Keratinocyte (primary cell): ENCODE results near the gene RHBDF1. TPM values are rescaled to one million over a fixed set of nuclear protein-coding genes. Genes with fewer than 3 reads are reported as not detected.

Experiments
- DNase-seq: peaks from one replicate; pipeline ENCODE4 v3.0.0-alpha.2; 2011; ENCODE audit warnings: low read depth, missing footprints, low spot score
- FAIRE-seq: peaks from 2 replicates; lab custom pipeline; 2011; peaks lifted over from hg19 to GRCh38; lab: Jason Lieb, UNC
- H2AFZ ChIP-seq: 2 replicates; pipeline ENCODE4 v1.6.0; 2012; ENCODE audit warnings: low read length, control low read depth, inconsistent platforms; ENCODE audit not compliant: control insufficient read depth
- H3K27ac ChIP-seq: 2 replicates; pipeline ENCODE4 v1.5.1; 2011; ENCODE audit warnings: low read length; ENCODE audit not compliant: control insufficient read depth, insufficient read depth
- H3K27me3 ChIP-seq: 3 replicates; pipeline ENCODE4 v1.6.0; 2011; ENCODE audit warnings: low read length; ENCODE audit not compliant: control insufficient read depth, insufficient read depth; ENCODE audit errors: extremely low read depth
- H3K36me3 ChIP-seq, 2 experiments: 2 replicates in 1 of 2; 3 replicates in 1 of 2; pipeline ENCODE4 v1.5.1; 2011; ENCODE audit warnings: low read length in 2 of 2, mild to moderate bottlenecking in 1 of 2; ENCODE audit not compliant: control insufficient read depth in 2 of 2, insufficient read depth in 2 of 2; ENCODE audit errors: extremely low read depth in 1 of 2
- H3K4me1 ChIP-seq: 3 replicates; pipeline ENCODE4 v1.5.1; 2011; ENCODE audit warnings: low read length; ENCODE audit not compliant: control insufficient read depth, insufficient read depth; ENCODE audit errors: extremely low read depth
- H3K4me2 ChIP-seq: 3 replicates; pipeline ENCODE4 v1.6.0; 2011; ENCODE audit warnings: low read depth, low read length; ENCODE audit not compliant: control insufficient read depth, insufficient read depth; ENCODE audit errors: extremely low read depth
- H3K4me3 ChIP-seq, 3 experiments: fragments of 200-600 bp in 1 of 3; sonication (generic) in 1 of 3; 2 replicates in 2 of 3; 3 replicates in 1 of 3; pipeline ENCODE4 v1.5.1; 2011 to 2016; ENCODE audit warnings: low read length in 3 of 3, mild to moderate bottlenecking in 3 of 3, control low read depth in 2 of 3, inconsistent platforms in 1 of 3, low read depth in 1 of 3, mixed read lengths in 1 of 3, mixed run types in 1 of 3, moderate library complexity in 1 of 3; ENCODE audit not compliant: control insufficient read depth in 2 of 3, insufficient read depth in 2 of 3; ENCODE audit errors: extremely low read depth in 1 of 3
- H3K79me2 ChIP-seq: 2 replicates; pipeline ENCODE4 v1.6.0; 2012; ENCODE audit warnings: low read length; ENCODE audit not compliant: control insufficient read depth, insufficient read depth
- H3K9ac ChIP-seq: 3 replicates; pipeline ENCODE4 v1.6.0; 2011; ENCODE audit warnings: low read length; ENCODE audit not compliant: control insufficient read depth, insufficient read depth; ENCODE audit errors: extremely low read depth
- H3K9me1 ChIP-seq: 3 replicates; pipeline ENCODE4 v1.6.0; 2011; ENCODE audit warnings: low read length; ENCODE audit not compliant: control insufficient read depth, insufficient read depth; ENCODE audit errors: extremely low read depth
- H3K9me3 ChIP-seq: 2 replicates; pipeline ENCODE4 v1.5.1; 2012; ENCODE audit warnings: low read depth, low read length; ENCODE audit not compliant: control insufficient read depth
- H4K20me1 ChIP-seq: 3 replicates; pipeline ENCODE4 v1.6.0; 2011; ENCODE audit warnings: low read length; ENCODE audit not compliant: control insufficient read depth, insufficient read depth; ENCODE audit errors: extremely low read depth
- EZH2 ChIP-seq: IDR thresholded peaks from one replicate; pipeline ENCODE4 v1.6.1; 2012; ENCODE audit warnings: inconsistent platforms, mild to moderate bottlenecking, low read length, moderate library complexity
- dilution Hi-C: fragments of 300-500 bp; cut with MboI; formaldehyde crosslinking; loops from one replicate; pipeline ENCODE4 v1.7.0; 2020; ENCODE audit warnings: low sequenced_read_pairs; ENCODE audit not compliant: extremely low pct_ligation_motif_present
- polyA plus RNA-seq, 5 experiments: library from polyadenylated mRNA; depleted of rRNA in 3 of 5; stranded (reverse) in 3 of 5; stranded (forward) in 1 of 5; unstranded in 1 of 5; fragments of >200 nt; gene quantifications; 1 replicate in 1 of 5; 2 replicates in 3 of 5; 3 replicates in 1 of 5; pipeline versions ENCODE4 v1.2.1 to v1.2.3, GENCODE V29; 2011 to 2012; ENCODE audit warnings: missing spikeins in 2 of 5, low read depth in 1 of 5, low replicate concordance in 1 of 5
- TF ChIP-seq, protein P1 (sequence below), 3 experiments: IDR thresholded peaks in 1 of 3; conservative IDR thresholded peaks in 1 of 3; optimal IDR thresholded peaks in 1 of 3; 2 replicates in 2 of 3; 3 replicates in 1 of 3; pipeline versions ENCODE3 to v1.5.1; 2011; ENCODE audit warnings: low read length in 3 of 3, mild to moderate bottlenecking in 3 of 3, moderate library complexity in 2 of 3, control low read depth in 1 of 3, inconsistent platforms in 1 of 3; ENCODE audit not compliant: insufficient read depth in 2 of 3; ENCODE audit errors: extremely low read depth in 1 of 3

Gene RHBDF1
- polyA plus RNA-seq, 1 donor (not counting 4 experiments of a cell fraction or from before 2014, with no cell fraction given) = 20.4 TPM

DNA sequence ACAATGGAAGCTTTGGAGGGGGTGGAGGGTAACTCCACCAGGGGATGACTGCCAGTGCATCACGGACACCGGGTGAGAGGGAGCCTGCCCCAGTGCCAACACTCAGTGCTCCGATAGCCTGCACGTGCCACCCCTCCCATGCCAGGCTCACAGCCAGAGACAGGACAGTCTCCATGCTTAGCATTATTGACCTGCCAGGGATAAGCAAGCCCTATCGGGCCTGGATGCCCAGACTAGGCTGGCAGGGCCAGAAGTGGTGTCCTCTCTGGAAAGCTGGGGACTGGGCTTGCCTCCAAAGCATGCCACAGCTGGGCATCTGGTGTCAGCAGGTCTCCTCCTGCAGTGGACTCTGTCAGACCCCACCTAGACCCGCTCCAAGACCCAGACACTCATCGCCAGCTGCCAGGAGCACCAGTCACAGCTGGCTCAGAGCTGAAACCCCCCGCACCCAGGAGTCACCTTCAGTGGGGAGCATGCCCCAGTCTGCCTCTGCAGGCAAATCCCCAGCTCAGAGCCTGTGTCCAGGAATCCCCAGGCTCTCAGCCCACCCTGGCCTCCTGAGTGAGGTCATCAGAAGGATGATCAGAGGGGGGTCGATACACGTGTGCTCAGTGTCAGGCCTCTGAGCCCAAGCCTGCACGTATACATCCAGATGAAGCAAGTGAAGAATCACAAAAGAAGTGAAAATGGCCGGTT is 1.8 kb upstream of the RHBDF1 start:
- no peak for TF ChIP-seq EZH2
- TF ChIP-seq, protein P1, sequence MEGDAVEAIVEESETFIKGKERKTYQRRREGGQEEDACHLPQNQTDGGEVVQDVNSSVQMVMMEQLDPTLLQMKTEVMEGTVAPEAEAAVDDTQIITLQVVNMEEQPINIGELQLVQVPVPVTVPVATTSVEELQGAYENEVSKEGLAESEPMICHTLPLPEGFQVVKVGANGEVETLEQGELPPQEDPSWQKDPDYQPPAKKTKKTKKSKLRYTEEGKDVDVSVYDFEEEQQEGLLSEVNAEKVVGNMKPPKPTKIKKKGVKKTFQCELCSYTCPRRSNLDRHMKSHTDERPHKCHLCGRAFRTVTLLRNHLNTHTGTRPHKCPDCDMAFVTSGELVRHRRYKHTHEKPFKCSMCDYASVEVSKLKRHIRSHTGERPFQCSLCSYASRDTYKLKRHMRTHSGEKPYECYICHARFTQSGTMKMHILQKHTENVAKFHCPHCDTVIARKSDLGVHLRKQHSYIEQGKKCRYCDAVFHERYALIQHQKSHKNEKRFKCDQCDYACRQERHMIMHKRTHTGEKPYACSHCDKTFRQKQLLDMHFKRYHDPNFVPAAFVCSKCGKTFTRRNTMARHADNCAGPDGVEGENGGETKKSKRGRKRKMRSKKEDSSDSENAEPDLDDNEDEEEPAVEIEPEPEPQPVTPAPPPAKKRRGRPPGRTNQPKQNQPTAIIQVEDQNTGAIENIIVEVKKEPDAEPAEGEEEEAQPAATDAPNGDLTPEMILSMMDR (optimal IDR thresholded peaks at IDR 0.05 in 1 of 3, IDR thresholded peaks at IDR 0.05 in 1 of 3, conservative IDR thresholded peaks at IDR 0.05 in 1 of 3; ENCODE audit: extremely low read depth in 1 of 3, insufficient read depth in 2 of 3, low read length in 3 of 3) = no peak
- dilution Hi-C loops = no loop called here
- H3K36me3 ChIP-seq = peaks cover 0 to 3% of the 10 kb centered on the region in 2 experiments
- no peaks in the 10 kb centered on the region for H4K20me1 ChIP-seq
- H3K9ac ChIP-seq = no peak overlapping the region
- no peak overlapping the region for H3K4me3 ChIP-seq
- DNase-seq (no peak), FAIRE-seq (no peak)
- no peaks in the 10 kb centered on the region for H3K9me3 ChIP-seq
- no peak overlapping the region for H3K27ac ChIP-seq
- H3K79me2 ChIP-seq = peaks cover 20% of the 10 kb centered on the region
- no peak overlapping the region for H3K4me2 ChIP-seq
- H3K9me1 ChIP-seq = peaks cover 4% of the 10 kb centered on the region
- H3K4me1 ChIP-seq = peaks cover 43% of the 10 kb centered on the region
- no peak overlapping the region for H2AFZ ChIP-seq
- H3K27me3 ChIP-seq = no peaks in the 10 kb centered on the region

DNA sequence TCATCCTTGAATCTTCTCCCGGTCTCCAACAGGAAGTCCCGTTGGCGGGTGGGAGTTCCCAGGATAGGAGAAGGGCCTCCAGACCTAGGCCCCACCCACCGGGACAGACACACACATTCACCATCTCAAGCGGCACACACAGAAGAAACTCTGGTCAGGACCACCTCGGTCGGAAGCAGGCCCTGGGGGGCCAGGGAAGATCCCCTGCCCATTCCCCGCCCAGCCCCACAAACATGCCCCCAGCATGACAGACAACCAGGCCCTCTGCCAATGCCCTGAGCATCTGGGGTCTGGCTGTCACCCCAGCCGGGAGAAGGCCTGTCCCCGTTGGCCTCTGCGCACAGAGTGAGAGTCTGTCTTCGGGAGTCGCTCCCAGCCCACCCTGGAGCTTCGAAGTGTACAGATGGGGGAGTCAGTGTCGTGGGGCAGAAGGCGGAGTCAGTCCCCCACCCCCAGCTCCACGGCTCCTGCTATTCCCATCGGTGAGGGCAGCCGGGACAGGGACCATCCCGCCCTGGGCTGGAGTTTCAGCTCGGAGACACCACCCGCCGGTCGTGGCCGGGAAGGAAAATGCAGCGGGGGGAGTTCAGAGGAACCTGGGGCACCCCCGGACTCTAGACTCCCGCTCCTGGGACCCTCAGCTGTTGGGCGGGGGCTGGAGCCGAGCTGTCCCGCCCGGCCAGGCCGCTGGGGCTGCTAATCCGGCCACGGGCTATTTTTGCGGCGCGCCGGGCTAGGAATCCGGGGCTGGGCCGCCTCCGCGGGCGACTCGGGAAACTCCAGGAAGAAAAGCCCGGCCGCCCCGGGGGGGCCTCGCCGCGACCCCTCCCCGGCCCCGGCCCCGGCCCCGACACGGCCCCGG is 660 bp downstream of the RHBDF1 start:
- Histone ChIP-seq H3K4me3 (peak overlapping the region; percentile 65 to 84 (median 83)), H3K9ac (peak overlapping the region; percentile 85), H3K4me2 (peak overlapping the region; percentile 89), H2AFZ (peak overlapping the region; percentile 16), H3K4me1 (peaks cover 30% of the 10 kb centered on the region), H3K9me3 (no peaks in the 10 kb centered on the region), H3K27ac (peak overlapping the region; percentile 74), H3K36me3 (peaks cover 3 to 5% of the 10 kb centered on the region in 2 experiments), H3K9me1 (peaks cover 3% of the 10 kb centered on the region), H4K20me1 (no peaks in the 10 kb centered on the region), H3K27me3 (no peaks in the 10 kb centered on the region), H3K79me2 (peaks cover 27% of the 10 kb centered on the region)
- DNase-seq (no peak), FAIRE-seq (peak; percentile 89)
- dilution Hi-C loops = no loop called here
- TF ChIP-seq EZH2 = no peak
- TF ChIP-seq, protein P1 (optimal IDR thresholded peaks at IDR 0.05 in 1 of 3, IDR thresholded peaks at IDR 0.05 in 1 of 3, conservative IDR thresholded peaks at IDR 0.05 in 1 of 3; ENCODE audit: extremely low read depth in 1 of 3, insufficient read depth in 2 of 3, low read length in 3 of 3) = peak in 1 of 3 experiments; percentile 33
